H9 (cell line): ENCODE measurements around the gene GRAP2. TPM values are rescaled to one million over a fixed set of nuclear protein-coding genes. Genes with fewer than 3 reads are reported as not detected.
A peak's percentile ranks its signal among the peaks of the same experiment; 100 is the strongest.

Experiments used
- DNase-seq: peaks from one replicate; pipeline ENCODE4 v3.0.0-alpha.2; 2017
- H2AFZ ChIP-seq: one replicate; pipeline ENCODE4 v1.6.1; 2013; ENCODE audit warnings: mild to moderate bottlenecking, low read length, control low read depth, moderate library complexity
- H2AK5ac ChIP-seq: 2 replicates; pipeline ENCODE4 v1.6.1; 2013; ENCODE audit warnings: low read length, control low read depth, mixed read lengths; ENCODE audit not compliant: insufficient read length
- H2BK120ac ChIP-seq: one replicate; pipeline ENCODE4 v1.6.1; 2013; ENCODE audit warnings: low read depth, mild to moderate bottlenecking, low read length, control low read depth, inconsistent platforms; ENCODE audit not compliant: poor library complexity, severe bottlenecking
- H2BK12ac ChIP-seq: 2 replicates; pipeline ENCODE4 v1.6.1; 2013; ENCODE audit warnings: low read length, control low read depth, mixed read lengths, low read depth; ENCODE audit not compliant: insufficient read length
- H2BK15ac ChIP-seq: 2 replicates; pipeline ENCODE4 v1.6.1; 2013; ENCODE audit warnings: low read depth, low read length, control low read depth
- H2BK20ac ChIP-seq: one replicate; pipeline ENCODE4 v1.6.1; 2013; ENCODE audit warnings: low read depth, mild to moderate bottlenecking, low read length, control low read depth, inconsistent platforms; ENCODE audit not compliant: poor library complexity, severe bottlenecking
- H2BK5ac ChIP-seq: 2 replicates; pipeline ENCODE4 v1.6.1; 2013; ENCODE audit warnings: low read length, control low read depth, mixed read lengths; ENCODE audit not compliant: insufficient read length
- H3K14ac ChIP-seq: 2 replicates; pipeline ENCODE4 v1.6.1; 2013; ENCODE audit warnings: low read length, control low read depth; ENCODE audit not compliant: insufficient read depth
- H3K18ac ChIP-seq: 2 replicates; pipeline ENCODE4 v1.6.1; 2013; ENCODE audit warnings: low read depth, mild to moderate bottlenecking, mixed read lengths, low read length, control low read depth; ENCODE audit not compliant: insufficient read length
- H3K23ac ChIP-seq: 2 replicates; pipeline ENCODE4 v1.6.1; 2013; ENCODE audit warnings: low read length, control low read depth, mixed read lengths, low read depth; ENCODE audit not compliant: insufficient read length
- H3K23me2 ChIP-seq: 2 replicates; pipeline ENCODE4 v1.6.1; 2013; ENCODE audit warnings: low read depth, mild to moderate bottlenecking, mixed read lengths, low read length, control low read depth; ENCODE audit not compliant: insufficient read length, poor library complexity, severe bottlenecking
- H3K27ac ChIP-seq: 2 replicates; pipeline ENCODE4 v1.5.1; 2013; ENCODE audit warnings: low read length, control low read depth, mixed read lengths, low read depth; ENCODE audit not compliant: insufficient read length
- H3K27me3 ChIP-seq: 2 replicates; pipeline ENCODE4 v1.6.1; 2013; ENCODE audit warnings: low read length, control low read depth, inconsistent platforms; ENCODE audit not compliant: insufficient read depth
- H3K4ac ChIP-seq: 2 replicates; pipeline ENCODE4 v1.6.1; 2013; ENCODE audit warnings: low read depth, mild to moderate bottlenecking, control low read depth, inconsistent platforms, low read length, moderate library complexity
- H3K4me1 ChIP-seq: 2 replicates; pipeline ENCODE4 v1.6.1; 2013; ENCODE audit warnings: low read length, control low read depth, inconsistent platforms; ENCODE audit not compliant: insufficient read depth
- H3K4me2 ChIP-seq: 2 replicates; pipeline ENCODE4 v1.6.1; 2013; ENCODE audit warnings: low read length, control low read depth, mixed read lengths; ENCODE audit not compliant: insufficient read length, insufficient read depth
- H3K56ac ChIP-seq: 2 replicates; pipeline ENCODE4 v1.6.1; 2013; ENCODE audit warnings: low read depth, mild to moderate bottlenecking, mixed read lengths, low read length, control low read depth; ENCODE audit not compliant: insufficient read length
- H3K79me1 ChIP-seq: 2 replicates; pipeline ENCODE4 v1.6.1; 2013; ENCODE audit warnings: low read depth, mild to moderate bottlenecking, moderate library complexity, low read length, control low read depth, inconsistent platforms; ENCODE audit not compliant: insufficient read depth, poor library complexity, severe bottlenecking
- H3K79me2 ChIP-seq: 2 replicates; pipeline ENCODE4 v1.6.1; 2013; ENCODE audit warnings: low read length, control low read depth, inconsistent platforms; ENCODE audit not compliant: insufficient read depth
- H3K9ac ChIP-seq: 2 replicates; pipeline ENCODE4 v1.6.1; 2013; ENCODE audit warnings: low read length, control low read depth, mixed read lengths; ENCODE audit not compliant: insufficient read length; ENCODE audit errors: extremely low read depth
- H3K9me3 ChIP-seq: one replicate; pipeline ENCODE4 v1.6.1; 2013; ENCODE audit warnings: low read depth, low read length, inconsistent platforms; ENCODE audit not compliant: control insufficient read depth
- H3T11ph ChIP-seq: one replicate; pipeline ENCODE4 v1.6.1; 2013; ENCODE audit warnings: mild to moderate bottlenecking, low read length, control low read depth, inconsistent platforms
- H4K20me1 ChIP-seq: one replicate; pipeline ENCODE4 v1.6.1; 2013; ENCODE audit not compliant: control insufficient read depth, insufficient read length, insufficient read depth
- H4K5ac ChIP-seq: 2 replicates; pipeline ENCODE4 v1.6.1; 2013; ENCODE audit warnings: low read depth, mild to moderate bottlenecking, mixed read lengths, low read length, control low read depth; ENCODE audit not compliant: insufficient read length
- H4K8ac ChIP-seq: replicated peaks from 2 replicates; pipeline ENCODE4 v1.6.1; 2013; ENCODE audit warnings: low read length, control low read depth, mixed read lengths, low read depth; ENCODE audit not compliant: insufficient read length
- H4K91ac ChIP-seq: 2 replicates; pipeline ENCODE4 v1.6.1; 2013; ENCODE audit warnings: low read depth, mild to moderate bottlenecking, moderate library complexity, mixed read lengths, low read length, control low read depth; ENCODE audit not compliant: insufficient read length
- H3K27ac Mint-ChIP-seq, 3 experiments: 2 replicates in 2 of 3; 3 replicates in 1 of 3; pipeline ENCODE4 v1.8.0; 2020 to 2021; ENCODE audit warnings: mixed read lengths in 3 of 3, mild to moderate bottlenecking in 1 of 3, moderate library complexity in 1 of 3
- H3K27me3 Mint-ChIP-seq: 2 replicates; pipeline ENCODE4 v1.8.0; 2021; ENCODE audit warnings: low read depth, mild to moderate bottlenecking, moderate library complexity, mixed read lengths
- H3K36me3 Mint-ChIP-seq, 3 experiments: 2 replicates in 2 of 3; 3 replicates in 1 of 3; pipeline ENCODE4 v1.8.0; 2020 to 2021; ENCODE audit warnings: low read depth in 3 of 3, mixed read lengths in 3 of 3; ENCODE audit not compliant: insufficient read depth in 1 of 3
- H3K4me1 Mint-ChIP-seq, 2 experiments: 2 replicates each; pipeline ENCODE4 v1.8.0; 2020; ENCODE audit warnings: mixed read lengths in 2 of 2
- H3K4me3 Mint-ChIP-seq, 2 experiments: 2 replicates in 1 of 2; 3 replicates in 1 of 2; pipeline ENCODE4 v1.8.0; 2020 to 2021; ENCODE audit warnings: mild to moderate bottlenecking in 2 of 2, mixed read lengths in 2 of 2, moderate library complexity in 1 of 2
- H3K9me3 Mint-ChIP-seq, 2 experiments: 2 replicates in 1 of 2; 3 replicates in 1 of 2; pipeline ENCODE4 v1.8.0; 2020; ENCODE audit warnings: mild to moderate bottlenecking in 2 of 2, mixed read lengths in 2 of 2, moderate library complexity in 1 of 2
- CTCF ChIP-seq: fragments of 200-600 bp; sonication (generic); conservative IDR thresholded peaks from 3 replicates; pipeline ENCODE4 v1.8.0; 2021; ENCODE audit warnings: antibody characterized with exemption, mild to moderate bottlenecking
- WGBS: extraction: QIAGEN DNeasy Blood & Tissue Kit; methylation state at CpG from one replicate; pipeline ENCODE4 v1.1.7; 2013; ENCODE audit warnings: missing lambda C conversion rate, low lambda C conversion rate, mixed read lengths; ENCODE audit not compliant: insufficient read length; ENCODE audit errors: extremely low coverage; 5-methylcytosine and 5-hydroxymethylcytosine counted together
- total RNA-seq: library from RNA; stranded (reverse); gene quantifications from 2 replicates; pipeline ENCODE4 v1.2.1, GENCODE V29; 2021

Gene GRAP2
- total RNA-seq, 1 experiment from 2014 or later = not detected

- Histone ChIP-seq H3K79me2 (no peaks in the 10 kb centered on the region), H3K56ac (no peak overlapping the region), H3K27me3 (no peaks in the 10 kb centered on the region), H3K27ac (no peak overlapping the region), H4K8ac (no peak overlapping the region), H3K4ac (no peak overlapping the region), H2BK5ac (no peak overlapping the region), H3K9me3 (no peaks in the 10 kb centered on the region), H2BK20ac (no peak overlapping the region), H3K9ac (no peak overlapping the region), H3K4me2 (no peak overlapping the region), H3K23ac (no peak overlapping the region), H3K18ac (no peak overlapping the region), H3T11ph (no peak overlapping the region), H4K91ac (no peak overlapping the region), H2BK120ac (no peak overlapping the region), H3K4me1 (peaks cover 18% of the 10 kb centered on the region), H4K5ac (no peak overlapping the region), H3K23me2 (no peaks in the 10 kb centered on the region), H3K79me1 (no peaks in the 10 kb centered on the region), H2AFZ (peak overlapping the region; percentile 6), H2AK5ac (no peak overlapping the region), H3K14ac (peak overlapping the region; percentile 44), H2BK12ac (no peak overlapping the region), H4K20me1 (no peaks in the 10 kb centered on the region), H2BK15ac (no peak overlapping the region)
- no peaks in the 10 kb centered on the region for H3K36me3 Mint-ChIP-seq
- no peak for DNase-seq
- no peak overlapping the region for H3K27ac Mint-ChIP-seq
- H3K4me1 Mint-ChIP-seq = peaks cover 43 to 56% of the 10 kb centered on the region in 2 experiments
- H3K9me3 Mint-ChIP-seq = no peaks in the 10 kb centered on the region
- no peak for TF ChIP-seq CTCF
- WGBS = no CpG with 5 or more reads among the region's 8 CpGs
- no peaks in the 10 kb centered on the region; the same call in 1 of the 2 replicates for H3K27me3 Mint-ChIP-seq
- H3K4me3 Mint-ChIP-seq = no peak overlapping the region
These were observed 45.8 kb downstream of the GRAP2 start for GRCh38 chr22:39946503-39947219.
